Measurements from ENCODE around the gene PCDH1.
"Not testable (repeated sequence)": the region's sequence is repeated elsewhere in the genome, so short reads cannot be mapped to it uniquely, and the experiment has no call there.

Gene PCDH1

DNA sequence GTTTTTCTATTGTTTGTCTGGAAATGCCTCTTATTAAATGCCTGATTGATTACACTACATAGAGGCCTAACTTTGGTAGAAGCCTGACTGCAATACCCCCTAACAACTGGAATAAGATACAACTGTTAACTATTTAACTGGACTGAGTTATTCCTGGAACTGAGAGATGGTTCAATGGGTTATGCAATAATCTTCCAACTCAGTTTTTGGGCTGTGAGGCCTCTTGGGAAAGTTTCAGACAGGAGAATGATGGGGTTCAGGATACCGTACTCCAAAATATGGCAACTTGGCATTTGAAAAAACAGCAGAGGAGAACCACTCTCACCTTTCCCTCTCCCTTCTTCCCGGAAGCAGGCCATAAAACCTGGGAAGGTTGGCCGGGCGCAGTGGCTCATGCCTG, 19.2 kb upstream of the PCDH1 start:
- no peak for DNase-seq

DNA sequence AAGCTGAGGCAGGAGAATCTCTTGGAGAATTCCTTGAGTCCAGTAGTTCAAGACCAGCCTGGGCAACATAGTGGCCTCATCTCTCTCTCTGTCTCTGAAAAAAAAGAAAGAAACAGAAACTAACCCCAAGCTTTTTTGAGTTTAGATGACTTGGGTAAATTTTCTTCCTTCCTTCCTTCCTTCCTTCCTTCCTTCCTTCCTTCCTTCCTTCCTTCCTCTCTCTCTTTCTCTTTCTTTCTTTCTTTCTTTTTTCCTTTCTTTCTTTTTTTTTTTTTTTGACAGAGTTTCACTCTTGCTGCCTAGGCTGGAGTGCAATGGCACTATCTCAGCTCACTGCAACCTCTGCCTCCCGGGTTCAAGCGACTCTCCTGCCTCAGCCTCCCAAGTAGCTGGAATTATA, 12.2 kb upstream of the PCDH1 start:
- not testable (repeated sequence) for DNase-seq

DNA sequence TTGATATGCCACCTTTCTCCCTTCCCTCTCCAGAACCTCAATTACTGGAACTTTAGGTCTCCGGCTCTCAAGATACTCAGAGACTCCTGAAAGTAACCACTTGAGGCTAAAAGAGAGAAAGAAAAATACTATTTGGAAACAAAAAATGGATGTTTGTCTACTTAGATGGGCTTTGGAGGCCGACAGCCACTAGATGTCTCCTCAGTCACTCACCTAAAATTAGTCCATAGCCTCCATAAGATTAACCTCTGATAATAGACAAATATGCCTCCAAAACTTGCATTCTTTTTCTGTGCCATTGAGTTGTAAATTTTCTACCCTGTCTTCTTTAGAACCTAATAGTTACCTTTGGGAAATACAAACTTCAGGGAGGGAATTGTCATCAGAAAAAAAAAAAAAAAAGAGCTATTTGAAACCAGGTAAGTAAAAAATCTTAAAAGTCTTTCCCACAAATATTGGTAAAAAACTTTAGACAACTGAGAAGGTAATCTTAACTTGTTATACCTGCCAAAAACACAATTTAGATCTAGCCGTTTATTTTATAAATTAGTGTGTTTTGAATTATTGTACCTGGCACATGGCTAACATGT, 11.2 kb upstream of the PCDH1 start:
- DNase-seq, result no peak

DNA sequence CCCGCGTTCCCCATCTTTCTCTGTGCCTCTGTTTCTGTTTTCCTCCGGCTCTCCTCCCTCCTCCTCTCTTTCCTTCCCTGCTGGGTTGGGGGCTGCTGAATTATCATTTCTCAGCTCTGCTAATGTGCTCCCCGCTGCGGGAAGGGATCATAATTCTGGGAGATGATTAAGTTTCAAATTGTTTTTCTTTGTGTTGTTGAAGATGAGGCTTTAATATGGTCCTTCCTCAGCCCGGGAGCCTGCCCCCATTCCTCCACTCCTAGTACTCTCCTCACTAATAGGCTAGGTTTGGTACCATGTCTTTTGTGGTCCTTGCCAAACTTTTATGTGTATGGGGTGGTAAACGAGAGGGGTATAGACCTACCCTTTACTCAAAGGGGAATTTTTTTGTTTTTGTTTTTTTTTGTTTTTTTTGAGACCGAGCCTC, 5.7 kb upstream of the PCDH1 start:
- no peak for DNase-seq

DNA sequence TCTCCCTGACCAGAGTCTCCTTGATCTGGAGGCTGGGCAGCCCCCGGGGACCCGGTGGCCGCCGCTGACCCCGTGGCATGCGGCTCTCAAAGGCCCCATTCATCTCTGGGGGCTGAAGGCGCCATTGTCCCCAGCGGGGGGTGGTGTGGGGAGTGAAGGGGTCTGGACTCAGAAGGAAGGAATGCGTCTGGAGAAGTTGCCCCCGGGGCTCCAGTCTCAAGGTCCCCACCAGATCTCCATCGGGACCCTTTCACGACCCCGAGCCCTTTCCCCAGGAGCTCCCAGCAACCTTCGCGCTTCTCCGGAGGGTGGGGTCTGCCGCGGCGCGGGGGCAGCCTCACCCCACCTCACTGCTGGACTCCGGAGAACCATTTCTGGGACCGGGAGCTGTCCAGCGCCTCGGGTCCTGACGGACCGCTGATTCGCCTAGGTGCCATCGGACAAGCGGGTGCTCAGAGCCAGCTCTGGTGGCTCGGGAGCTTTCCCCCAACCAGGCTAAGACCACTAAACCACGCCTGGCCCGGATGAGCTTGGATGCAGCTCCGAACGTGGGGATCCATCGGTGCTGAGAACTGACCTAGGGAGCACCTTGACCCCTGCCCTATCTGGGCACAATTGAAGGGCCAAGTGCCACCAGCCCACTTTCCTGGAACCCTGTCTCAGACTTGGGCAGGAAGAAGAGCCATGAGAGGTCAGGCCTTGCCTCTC, 5.1 kb upstream of the PCDH1 start:
- DNase-seq, result no peak

DNA sequence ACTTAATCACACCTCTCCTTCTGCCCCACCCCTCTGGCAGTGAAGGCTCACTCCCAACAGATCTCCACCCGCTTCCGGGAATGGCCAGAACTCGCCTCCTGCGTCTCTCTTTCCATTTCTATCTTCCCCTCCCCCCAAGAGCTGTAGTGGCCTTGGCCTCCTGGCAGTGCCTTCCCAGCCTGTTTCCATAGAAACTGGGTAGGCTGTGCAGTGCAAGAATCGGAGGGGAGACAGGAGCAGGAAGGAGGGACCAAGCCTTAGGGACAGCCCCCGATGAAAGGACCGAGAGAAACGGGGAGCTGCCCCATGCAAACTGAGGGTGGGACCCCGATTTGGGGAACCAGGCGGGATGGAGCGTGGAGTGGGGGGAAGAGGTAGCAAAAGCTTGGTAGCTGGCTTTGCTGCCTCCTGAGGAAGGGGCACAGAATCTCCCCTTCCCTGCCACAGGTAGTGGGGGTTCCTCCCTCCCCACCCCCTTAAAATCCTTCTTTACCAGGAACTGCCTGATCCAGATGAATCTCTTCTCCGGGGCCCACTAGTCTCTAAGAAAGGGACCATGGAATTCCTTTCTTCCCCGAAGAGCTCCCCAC, 4.5 kb upstream of the PCDH1 start:
- no peak for DNase-seq

DNA sequence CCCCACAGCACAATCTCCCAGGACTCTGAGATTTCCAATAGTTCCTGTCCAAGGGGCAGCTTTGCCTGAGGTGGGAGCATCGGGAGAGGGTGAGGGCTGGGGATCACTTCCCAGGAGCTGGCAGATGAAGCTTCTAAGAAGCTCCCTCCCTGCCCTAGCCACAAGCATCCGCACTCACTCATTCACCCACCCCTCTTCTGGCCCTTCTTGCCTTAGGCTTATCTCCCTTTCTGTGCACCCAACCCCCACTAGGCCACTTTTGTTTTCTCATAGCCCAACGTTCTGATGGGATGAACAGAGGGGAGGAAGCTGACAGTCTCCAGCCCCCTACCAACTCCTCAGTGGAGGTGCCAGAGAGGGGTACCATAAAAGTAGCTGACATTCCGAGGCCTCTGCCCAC, 3.7 kb upstream of the PCDH1 start:
- no peak for DNase-seq

DNA sequence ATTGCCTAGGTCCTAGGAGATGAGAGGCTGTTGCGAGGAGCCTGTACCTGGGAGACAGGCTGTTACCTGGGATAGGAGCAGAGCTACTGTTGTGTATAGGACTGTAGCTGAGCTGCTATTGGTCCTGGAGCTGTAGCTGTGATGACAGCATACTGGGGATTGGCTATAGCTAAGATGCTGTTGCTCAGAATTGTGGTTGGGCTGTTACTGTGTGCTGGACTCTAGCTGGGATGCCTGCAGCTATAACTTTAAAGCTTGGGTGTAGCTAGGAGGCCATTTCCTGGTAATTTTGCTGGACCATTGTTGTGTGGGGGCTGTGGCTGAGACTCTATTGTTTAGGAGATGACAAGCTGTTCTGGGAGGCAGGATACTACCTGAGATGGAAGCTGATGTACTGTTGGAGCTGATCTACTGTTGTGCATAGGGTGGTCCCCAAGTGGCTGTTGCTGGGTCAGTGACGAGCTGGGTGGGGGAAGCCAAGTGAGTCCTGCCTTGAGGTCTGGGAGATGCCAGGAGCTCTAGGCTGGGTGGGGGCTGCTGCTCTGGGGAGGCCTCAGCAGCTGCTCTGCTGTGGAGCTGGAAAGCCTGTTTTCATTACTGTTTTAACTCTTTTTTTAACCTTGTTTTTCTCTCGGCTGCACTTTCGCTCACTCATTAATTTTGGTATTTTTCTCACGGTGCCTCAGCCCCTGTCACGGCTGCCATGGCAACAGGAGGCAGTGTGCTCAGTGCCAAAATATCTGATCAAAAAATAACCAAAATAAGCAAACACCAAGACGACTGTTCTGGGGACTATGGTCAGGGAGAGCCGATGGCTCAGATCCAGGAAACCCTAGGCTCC, 3.0 kb upstream of the PCDH1 start:
- no peak for DNase-seq

DNA sequence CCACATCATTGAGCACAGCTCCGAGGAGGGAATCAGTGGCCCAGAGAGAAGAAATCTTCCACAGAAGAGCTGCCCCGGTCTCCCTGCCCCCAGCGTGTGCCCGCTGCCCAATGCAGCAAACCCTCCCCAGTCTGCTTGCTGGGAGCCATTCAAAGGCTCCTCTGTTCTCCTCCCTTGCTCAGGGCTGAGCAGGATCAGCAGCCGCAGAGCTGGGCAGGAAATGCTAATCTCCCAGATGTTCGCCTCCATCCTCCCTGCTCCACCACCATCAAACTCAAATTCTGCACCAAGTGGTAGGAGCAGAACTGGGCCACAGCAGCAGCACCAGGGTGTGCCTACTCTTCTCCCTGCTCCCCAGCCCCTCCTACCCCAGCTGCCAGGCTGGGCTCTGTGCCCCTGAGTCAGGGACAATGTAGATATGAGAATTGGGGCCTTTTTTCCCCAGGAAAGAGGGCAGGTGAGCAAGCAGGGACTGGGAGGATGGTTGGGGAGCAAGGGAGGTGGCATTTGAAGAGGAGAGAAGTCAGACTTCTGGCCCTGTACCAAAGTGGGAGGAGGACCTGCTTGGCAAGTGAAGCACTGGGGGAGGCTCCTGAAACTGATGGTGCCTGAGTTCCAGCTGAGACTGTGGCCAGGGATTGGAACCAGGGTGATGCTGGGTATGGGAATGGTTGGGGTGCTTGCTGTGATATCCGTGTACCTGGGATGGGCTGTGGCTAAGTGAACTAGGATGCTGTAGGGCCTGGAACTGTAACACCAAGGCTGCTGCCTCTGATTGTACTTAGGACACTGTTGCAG, 1.9 kb upstream of the PCDH1 start:
- DNase-seq, result no peak

DNA sequence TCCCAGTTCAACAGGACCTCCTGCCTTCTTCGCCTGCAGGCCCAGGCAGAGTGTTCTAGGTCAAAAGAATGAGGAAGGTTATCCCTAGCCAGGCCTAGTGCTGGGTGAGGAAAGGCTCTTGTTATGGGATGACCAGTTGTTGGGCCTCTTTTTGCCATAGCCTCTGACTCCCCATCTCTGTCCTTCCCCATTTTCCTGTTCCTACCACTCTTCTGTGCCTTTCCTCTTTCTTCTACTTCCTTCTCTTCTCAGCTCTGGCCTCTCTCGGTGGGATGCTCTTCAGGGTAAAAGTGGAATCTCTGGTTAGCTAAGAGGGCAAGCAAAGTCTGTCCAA, 1.2 kb upstream of the PCDH1 start:
- DNase-seq, result no peak

DNA sequence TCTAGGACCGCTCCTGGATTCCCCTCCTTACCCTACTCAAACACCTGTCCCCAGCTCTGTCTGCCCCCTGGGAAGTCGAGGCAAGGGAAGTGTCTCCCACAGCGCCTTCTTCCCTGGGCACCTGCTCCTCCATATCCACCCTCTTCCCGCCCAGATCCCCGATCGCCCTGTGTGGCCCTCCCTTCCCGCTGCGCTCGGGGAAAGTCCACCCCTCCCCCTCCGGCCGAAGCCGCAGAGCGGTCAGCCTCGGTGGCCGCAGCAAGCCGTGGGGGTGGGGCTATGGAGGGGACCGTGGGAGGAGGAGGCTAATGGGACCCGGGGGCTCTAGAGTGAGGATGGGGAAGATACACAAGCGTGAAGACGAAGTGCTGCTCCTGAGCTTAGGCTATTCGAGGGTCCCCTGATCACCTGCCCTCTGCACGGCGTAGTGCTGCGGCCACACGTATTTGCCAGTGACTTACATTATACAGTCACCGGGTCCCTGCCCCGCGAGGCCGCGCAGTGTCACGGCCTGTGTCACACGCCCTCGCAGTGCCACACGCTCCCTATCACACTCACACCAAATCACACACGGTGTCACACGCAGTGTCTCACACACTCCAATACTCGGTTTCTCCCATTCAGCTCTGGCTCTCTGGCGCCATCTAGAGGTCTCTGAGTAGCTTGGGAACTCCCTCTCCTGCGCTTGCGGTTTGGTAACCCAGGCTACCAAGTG, 658 bp upstream of the PCDH1 start:
- DNase-seq, result peak; percentile 59

DNA sequence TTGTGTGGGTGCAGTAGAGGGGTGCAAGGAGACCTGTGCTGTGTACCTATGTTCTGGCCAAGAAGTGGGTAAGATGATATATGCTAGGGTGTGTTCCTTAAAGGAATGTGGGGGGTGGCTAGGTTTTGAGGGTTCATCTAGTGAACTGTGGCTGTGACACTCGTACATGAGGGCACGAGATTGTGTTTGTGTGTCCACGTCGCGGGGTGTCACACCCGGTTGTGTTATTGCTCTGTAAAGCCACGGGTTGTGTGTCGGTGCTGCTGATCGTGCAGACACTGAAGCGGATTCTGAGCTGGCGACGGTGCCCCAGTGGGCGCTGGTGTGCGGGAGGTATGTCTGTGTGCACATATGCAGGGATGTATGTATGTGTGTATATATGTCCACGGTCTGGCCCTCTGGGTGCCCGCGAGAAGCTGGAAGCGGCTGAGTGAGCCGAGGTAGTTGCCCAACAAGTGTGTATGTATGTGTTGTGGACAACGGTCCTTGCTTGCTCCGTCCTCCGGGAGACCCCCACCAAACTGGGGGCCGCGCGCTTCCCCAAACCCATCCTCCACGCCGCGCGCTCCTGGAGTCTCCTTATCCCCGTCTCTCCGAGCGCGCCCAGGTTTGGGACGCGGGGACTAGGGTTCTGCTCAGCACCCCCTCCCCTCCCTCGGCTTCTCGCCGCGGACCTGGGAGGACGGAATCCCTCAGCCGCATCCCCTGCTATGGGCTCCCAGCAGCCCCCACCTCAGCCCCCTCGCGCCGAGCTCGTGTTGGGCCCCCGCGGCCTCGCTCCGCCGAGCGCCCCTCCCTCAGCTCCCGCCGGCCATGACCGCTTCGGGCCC, 639 bp downstream of the PCDH1 start:
- no peak for DNase-seq

DNA sequence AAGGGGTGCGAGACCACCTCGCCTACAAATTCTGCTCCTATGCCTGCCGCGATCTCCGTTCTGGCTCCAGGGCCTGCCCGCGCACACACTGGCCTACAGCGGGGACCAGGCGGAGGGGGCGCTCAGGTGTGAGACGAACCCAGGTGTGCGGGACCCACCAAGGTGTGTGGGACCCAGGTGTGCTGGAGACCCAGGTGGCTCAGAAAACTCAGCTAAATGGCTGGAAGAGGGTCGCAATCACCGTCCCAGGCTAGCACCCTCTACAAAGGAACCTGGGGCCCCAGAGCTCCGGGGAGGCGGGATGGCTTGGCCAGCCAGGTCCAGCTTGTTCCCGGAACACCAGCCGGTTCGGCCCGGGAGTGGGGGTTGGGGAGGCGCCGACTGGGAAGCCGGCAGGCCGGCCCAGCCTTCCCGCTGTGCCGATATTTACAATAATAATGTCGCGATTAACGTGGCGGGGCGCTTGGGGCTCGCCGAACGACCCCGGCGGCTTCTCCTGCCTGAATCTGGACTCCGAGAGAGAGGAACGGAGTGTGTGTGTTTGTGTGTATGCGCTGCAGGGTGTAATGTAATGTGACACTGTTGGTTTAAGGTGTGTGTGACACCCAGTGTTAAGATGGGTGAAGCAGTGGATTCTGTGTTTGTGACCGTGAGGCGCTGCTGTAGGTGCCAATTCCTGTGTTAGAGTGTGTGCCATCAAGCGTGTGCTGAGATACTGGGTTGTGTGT, 1.4 kb downstream of the PCDH1 start:
- no peak for DNase-seq

DNA sequence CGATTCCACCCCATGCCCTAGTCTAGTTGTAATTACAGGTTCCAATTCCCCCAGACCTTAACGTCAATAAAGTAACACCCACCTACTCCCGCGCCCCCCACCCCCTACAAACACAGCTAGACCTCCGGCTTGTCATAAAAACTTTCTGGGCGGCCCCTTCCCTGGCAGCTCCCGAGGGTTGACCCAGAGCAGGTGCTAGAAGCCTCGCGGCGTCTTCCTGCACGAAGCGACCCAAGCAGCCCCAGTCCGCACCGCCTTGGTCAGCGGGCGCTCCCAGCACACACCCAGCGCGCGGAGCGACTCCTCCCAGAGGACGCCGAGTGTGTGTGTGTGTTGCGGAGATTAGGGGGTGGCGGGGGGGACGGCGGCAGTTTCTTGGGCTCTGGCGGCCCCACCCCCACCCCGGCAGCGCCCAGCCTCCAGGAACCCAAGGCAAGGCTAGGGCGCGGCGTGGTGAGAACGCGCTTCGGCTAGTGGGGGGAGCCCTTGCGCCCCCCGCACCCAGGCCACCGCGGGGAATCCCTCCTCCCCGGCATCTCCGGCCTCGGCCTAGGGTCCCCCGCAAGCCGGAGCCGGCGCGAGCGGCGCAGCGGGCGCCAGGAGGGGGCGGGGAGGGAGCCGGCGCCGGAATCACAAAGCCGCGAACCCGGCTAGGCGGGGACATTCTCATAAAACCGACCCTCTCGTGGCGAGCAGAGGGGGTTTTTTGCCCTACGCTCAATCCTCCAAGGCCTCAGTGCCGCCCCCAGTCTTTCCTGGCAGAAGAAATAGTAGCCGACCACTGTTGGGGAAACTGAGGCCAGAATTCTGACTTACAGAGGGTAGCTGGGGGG, 2.2 kb downstream of the PCDH1 start:
- no peak for DNase-seq

DNA sequence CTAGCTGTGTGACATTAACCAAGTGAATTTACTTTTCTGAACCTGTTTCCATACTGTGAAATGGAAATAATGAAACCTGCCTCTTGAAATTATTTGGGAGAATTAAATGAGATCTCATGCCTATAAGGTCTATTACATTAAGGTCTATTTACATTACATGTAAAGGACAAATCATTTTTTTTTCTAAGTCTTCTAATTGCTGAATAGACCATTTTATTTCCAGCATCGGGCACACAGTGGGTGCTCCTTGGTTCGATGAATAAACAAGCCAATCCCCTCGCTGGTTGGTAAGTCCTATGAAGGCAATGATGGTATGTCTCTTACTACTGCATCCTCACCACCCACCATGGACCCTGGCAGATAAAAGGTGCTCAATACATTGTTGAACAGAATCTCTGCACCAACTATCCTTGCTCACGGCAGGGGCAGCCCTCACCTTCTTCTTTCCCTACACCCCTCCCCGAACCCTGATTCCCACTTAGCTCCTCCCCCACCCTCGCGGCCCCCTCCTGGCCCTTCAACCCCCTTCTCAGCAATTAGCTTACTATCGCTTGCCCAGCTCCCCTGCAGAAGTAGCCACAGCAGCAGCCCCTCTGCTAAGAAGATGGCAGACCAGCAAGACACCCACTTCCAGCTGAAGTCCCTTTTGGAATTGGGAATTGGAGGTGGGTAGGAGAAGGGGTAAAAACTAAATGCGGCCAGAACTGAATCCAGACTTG, 3.0 kb downstream of the PCDH1 start:
- DNase-seq, result no peak

DNA sequence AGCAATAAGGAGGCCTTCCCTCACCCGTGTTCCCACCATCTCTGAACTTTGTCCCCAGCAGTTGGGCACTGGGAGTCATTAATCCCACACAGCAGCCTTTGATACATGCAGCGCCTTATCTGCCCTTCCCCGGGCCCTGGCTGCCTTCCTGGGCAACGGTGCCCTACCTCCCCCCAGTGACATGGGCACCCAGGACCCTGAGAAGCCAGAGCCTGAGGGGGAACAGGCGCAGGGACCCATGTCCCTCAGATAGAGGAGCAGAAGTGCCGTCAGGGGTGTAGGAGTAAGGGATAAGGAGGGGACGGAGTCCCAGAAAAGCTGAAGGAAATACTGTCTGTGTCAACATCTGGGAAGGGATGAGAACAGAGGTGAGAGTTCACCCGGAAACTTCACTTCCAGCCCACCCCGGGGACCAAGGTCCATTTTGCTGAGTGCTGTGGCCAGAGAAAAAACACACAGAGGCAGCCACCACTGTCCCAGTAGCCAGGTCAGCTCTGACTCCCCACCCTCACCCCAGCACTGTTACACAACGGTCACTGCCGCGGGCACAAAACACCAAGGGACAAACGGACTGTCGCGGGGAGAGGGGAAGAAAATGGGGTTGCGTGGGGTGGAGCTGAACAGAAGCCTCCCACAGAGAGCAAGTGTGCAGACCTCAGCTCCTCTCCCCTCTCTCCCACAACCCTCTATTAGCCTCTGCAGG, 3.8 kb downstream of the PCDH1 start:
- no peak for DNase-seq

DNA sequence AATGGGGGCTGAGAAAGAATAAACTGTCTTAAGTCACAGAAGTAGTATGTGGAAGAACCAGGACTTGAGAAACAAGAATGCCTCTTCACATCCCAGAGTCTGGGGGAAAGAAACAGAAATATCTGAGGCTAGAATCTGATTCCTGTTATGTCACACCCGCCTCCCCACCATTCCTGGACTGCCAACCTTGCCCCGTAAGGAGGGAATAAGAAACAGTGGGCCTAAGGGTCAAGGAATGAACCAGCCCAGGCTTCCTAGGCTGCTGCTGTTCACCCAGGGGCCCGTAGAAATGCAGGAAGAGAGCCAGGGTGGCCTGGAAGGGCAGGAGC, 4.3 kb downstream of the PCDH1 start:
- no peak for DNase-seq
